Ovary (tissue), 9 donors: ENCODE results near the gene TMEM131. TPM values are rescaled to one million over a fixed set of nuclear protein-coding genes. Genes with fewer than 3 reads are reported as not detected.

Experiments used
- DNase-seq, 5 donors: peaks; one replicate each; pipeline ENCODE4 v3.0.0-alpha.2; 2019 to 2020
- H3K27ac ChIP-seq, 2 donors: fragments of 200-600 bp; one replicate each; pipeline versions ENCODE4 v1.5.1 to v1.8.0; 2019 to 2022
- H3K27me3 ChIP-seq: fragments of 200-600 bp; one replicate; pipeline ENCODE4 v1.8.0; 2022
- H3K36me3 ChIP-seq: fragments of 200-600 bp; sonication (generic); one replicate; pipeline ENCODE4 v1.5.1; 2019
- H3K4me1 ChIP-seq: one replicate; pipeline ENCODE4 v1.8.1; 2013; ENCODE audit warnings: mild to moderate bottlenecking, moderate library complexity; ENCODE audit not compliant: insufficient read depth
- H3K4me3 ChIP-seq: fragments of 200-600 bp; sonication (generic); one replicate; pipeline ENCODE4 v1.5.1; 2017
- H3K9me3 ChIP-seq, 2 donors: fragments of 200-600 bp in 1 of 2; sonication (generic) in 1 of 2; one replicate each; pipeline versions ENCODE4 v1.5.1 to v1.8.1; 2013 to 2019; ENCODE audit warnings: mild to moderate bottlenecking in 1 of 2, moderate library complexity in 1 of 2
- CTCF ChIP-seq, 3 donors: fragments of 450-650 bp in 2 of 3; fragments of 200-600 bp in 1 of 3; IDR thresholded peaks; one replicate each; pipeline versions ENCODE4 v1.5.1 to v1.8.0; 2016 to 2022; ENCODE audit warnings: antibody characterized with exemption in 3 of 3, mild to moderate bottlenecking in 1 of 3
- EP300 ChIP-seq: sonication (generic); formaldehyde crosslinking; IDR thresholded peaks from one replicate; pipeline ENCODE4 v1.6.1; 2017; ENCODE audit warnings: antibody characterized with exemption
- POLR2A ChIP-seq: fragments of 450-650 bp; IDR thresholded peaks from one replicate; pipeline ENCODE4 v1.6.1; 2017; ENCODE audit warnings: antibody characterized with exemption, mild to moderate bottlenecking, moderate library complexity
- WGBS, 3 donors: extraction: QIAGEN DNeasy Blood & Tissue Kit in 1 of 3; methylation state at CpG; one replicate each; pipeline versions ENCODE4 v1.1.5 to v1.1.7; 2013 to 2017; 5-methylcytosine and 5-hydroxymethylcytosine counted together
- intact Hi-C, 4 donors: fragments of 100-400 bp; cut with DNase I; formaldehyde crosslinking; loops; one replicate each; pipeline versions ENCODE4 v1.11.0 to v1.15.1; 2022 to 2023
- polyA plus RNA-seq, 2 donors: library from polyadenylated mRNA; stranded (reverse); fragments of 200-250 nt in 1 of 2; fragments of 350-450 nt in 1 of 2; fragmentation: Illumina TruSeq in 1 of 2; extraction: RNeasy Lipid Tissue Mini Kit (QIAGEN cat#74804) in 1 of 2; gene quantifications; one replicate each; pipeline ENCODE4 v1.2.3, GENCODE V29; 2013 to 2014
- total RNA-seq, 7 donors: library from RNA; depleted of rRNA in 2 of 7; stranded (reverse); fragments of >200 nt in 2 of 7; fragmentation: NEBNext Ultra II Directional in 3 of 7; extraction: Animal tissue kit (Norgen Biotek cat#: 25700) in 3 of 7; gene quantifications; one replicate each; pipeline versions ENCODE4 v1.1.0 to v1.2.4, GENCODE V29; 2016 to 2023
- donor health status: DM: no; HTN: no; CAD: no; lungs with moderate emphysema.
- donor health status: DM: no; HTN: no; CAD: no.
- donor health status: Bipolar disorder and iron deficiency.
- donor health status: DM: yes; HTN: yes; CAD: no.
- donor health status: DM: no; HTN: no; CAD: no.
- donor health status: DM: yes; HTN: yes; CAD: no.

TMEM131 gene
- total and polyA plus RNA-seq, 9 donors: 16.1 to 44.0 (median 38.4) TPM

- H3K4me3 ChIP-seq: no peak overlapping the region
- no peaks in the 10 kb centered on the region for H3K4me1 ChIP-seq
- DNase-seq: no peak
- TF ChIP-seq POLR2A: no peak
- TF ChIP-seq CTCF (IDR thresholded peaks at IDR 0.05): peak in 1 of 3 donors; percentile 7
- no peaks in the 10 kb centered on the region for H3K27me3 ChIP-seq
- intact Hi-C loops: no loop called here
- H3K9me3 ChIP-seq: no peaks in the 10 kb centered on the region
- H3K27ac ChIP-seq: no peak overlapping the region
- no peaks in the 10 kb centered on the region for H3K36me3 ChIP-seq
- WGBS, 3 donors: 21 to 24% (median 21%) methylated on average over 19 of the region's 19 CpGs
These were observed 255.1 kb downstream of the TMEM131 start for GRCh38 chr2:97740590-97741182.

GRCh38 chr2:97739893-97740245 lies 255.9 kb downstream of the TMEM131 start:
- Histone ChIP-seq H3K27ac (no peak overlapping the region), H3K9me3 (no peaks in the 10 kb centered on the region), H3K4me1 (no peaks in the 10 kb centered on the region), H3K36me3 (no peaks in the 10 kb centered on the region), H3K27me3 (no peaks in the 10 kb centered on the region), H3K4me3 (no peak overlapping the region)
- TF ChIP-seq CTCF (IDR thresholded peaks at IDR 0.05) (no peak), EP300 (no peak)
- WGBS, 3 donors: 78 to 81% (median 81%) methylated on average over 5 of the region's 5 CpGs
- intact Hi-C loops: no loop called here
- DNase-seq: no peak

- no peaks in the 10 kb centered on the region for H3K27me3 ChIP-seq
- WGBS, 3 donors: 84 to 87% (median 86%) methylated on average over 21 to 23 of the region's 23 CpGs
- no peaks in the 10 kb centered on the region for H3K4me1 ChIP-seq
- no peak for TF ChIP-seq EP300
- no peak for TF ChIP-seq CTCF (IDR thresholded peaks at IDR 0.05)
- TF ChIP-seq POLR2A: no peak
- no peak overlapping the region for H3K27ac ChIP-seq
- no peaks in the 10 kb centered on the region for H3K9me3 ChIP-seq
- no peak overlapping the region for H3K4me3 ChIP-seq
- DNase-seq: no peak
- no peaks in the 10 kb centered on the region for H3K36me3 ChIP-seq
- intact Hi-C loops: no loop called here
These were observed 256.5 kb downstream of the TMEM131 start for GRCh38 chr2:97739020-97739892.

DNA sequence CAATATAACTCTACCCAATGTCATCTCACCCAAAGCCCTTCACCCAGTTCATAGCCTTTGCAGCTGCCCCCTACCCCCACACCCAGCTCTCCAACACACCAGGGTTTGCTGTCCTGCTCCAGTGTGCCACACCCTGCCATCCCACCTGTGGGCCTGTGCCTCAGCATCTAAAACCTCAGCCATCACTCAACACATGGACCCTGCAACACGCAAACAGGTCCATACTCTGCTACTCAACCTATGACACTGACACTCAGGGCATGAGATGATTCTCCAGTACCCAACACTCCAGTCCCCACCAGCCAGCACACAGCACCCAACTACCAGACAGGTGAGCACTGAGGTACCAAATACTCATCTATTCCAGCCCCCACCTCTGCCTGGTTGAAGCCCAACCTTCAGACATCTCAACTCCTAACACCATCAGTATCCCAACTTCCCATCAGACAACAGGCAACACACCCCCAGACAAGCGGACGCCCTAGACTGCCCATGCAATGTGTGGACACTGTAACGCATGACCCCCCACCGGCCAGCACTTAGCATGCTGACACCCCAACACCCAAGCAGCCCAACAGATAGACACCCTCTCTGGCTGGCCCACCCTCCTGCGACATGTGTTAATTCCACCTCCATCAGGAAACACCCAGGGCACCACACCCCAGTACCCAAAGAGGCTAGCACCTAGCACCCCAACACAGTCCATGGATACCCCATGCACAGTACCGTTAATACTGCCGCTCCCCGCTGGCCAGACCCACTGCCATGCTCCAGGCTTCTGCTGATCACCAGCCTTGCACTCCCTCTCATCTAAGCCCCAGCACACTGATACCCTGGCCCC lies 257.3 kb downstream of the TMEM131 start:
- DNase-seq: no peak
- 96 to 97% (median 96%) methylated on average over 9 of the region's 9 CpGs for WGBS, 3 donors
- H3K27ac ChIP-seq: no peak overlapping the region
- no peak overlapping the region for H3K4me3 ChIP-seq
- no peaks in the 10 kb centered on the region for H3K9me3 ChIP-seq
- intact Hi-C loops: no loop called here
- TF ChIP-seq EP300 (no peak), POLR2A (no peak), CTCF (IDR thresholded peaks at IDR 0.05) (no peak)
- H3K36me3 ChIP-seq: no peaks in the 10 kb centered on the region
- H3K4me1 ChIP-seq: no peaks in the 10 kb centered on the region
- H3K27me3 ChIP-seq: no peaks in the 10 kb centered on the region
